Activated CD8-positive, alpha-beta T cell treated with anti-CD3 and anti-CD28 coated beads for 36 hours (primary cell): ENCODE measurements around the gene RICTOR. TPM values are rescaled to one million over a fixed set of nuclear protein-coding genes. Genes with fewer than 3 reads are reported as not detected.
"Not testable (repeated sequence)": the region's sequence is repeated elsewhere in the genome, so short reads cannot be mapped to it uniquely, and the experiment has no call there.

Experiments used
- ATAC-seq: fragments of 200-7000 bp; cut with Tn5 transposase; one replicate; pipeline ENCODE4 v1.10.0; 2021; ENCODE audit warnings: mild to moderate bottlenecking, moderate library complexity
- CTCF ChIA-PET: fragments of 350-600 bp; sonication (Branson Sonifier 250); formaldehyde crosslinking; loops from one replicate; lab custom pipeline; 2021; ENCODE audit warnings: antibody characterized with exemption; lab: Charles Lee
- POLR2A ChIA-PET: fragments of 350-600 bp; sonication (Branson Sonifier 250); formaldehyde crosslinking; loops from one replicate; lab custom pipeline; 2021; ENCODE audit warnings: antibody characterized with exemption; lab: Charles Lee
- DNase-seq: peaks from one replicate; pipeline ENCODE4 v3.0.0-alpha.2; 2020
- H3K27ac Mint-ChIP-seq: one replicate; pipeline ENCODE4 v1.8.0; 2021; ENCODE audit warnings: mild to moderate bottlenecking, mixed read lengths
- H3K27me3 Mint-ChIP-seq: one replicate; pipeline ENCODE4 v1.8.0; 2021; ENCODE audit warnings: mixed read lengths
- H3K36me3 Mint-ChIP-seq: one replicate; pipeline ENCODE4 v1.8.0; 2021; ENCODE audit warnings: low read depth, mixed read lengths
- H3K4me1 Mint-ChIP-seq: one replicate; pipeline ENCODE4 v1.8.0; 2021; ENCODE audit warnings: low read depth, mixed read lengths
- H3K4me3 Mint-ChIP-seq: one replicate; pipeline ENCODE4 v1.8.0; 2021; ENCODE audit warnings: mild to moderate bottlenecking, moderate library complexity, mixed read lengths
- H3K9me3 Mint-ChIP-seq: one replicate; pipeline ENCODE4 v1.8.0; 2021; ENCODE audit warnings: mixed read lengths
- CTCF ChIP-seq: fragments of 200-600 bp; IDR thresholded peaks from one replicate; pipeline ENCODE4 v1.8.0; 2022; ENCODE audit warnings: antibody characterized with exemption, mild to moderate bottlenecking
- intact Hi-C: fragments of 100-400 bp; cut with micrococcal nuclease; formaldehyde crosslinking; loops from one replicate; pipeline ENCODE4 v1.10.0; 2022
- total RNA-seq, 2 experiments: library from RNA; stranded (reverse); gene quantifications; one replicate each; pipeline ENCODE4 v1.2.3, GENCODE V29; 2021

Gene RICTOR
- total RNA-seq, 2 experiments from 2014 or later: 23.9 to 26.1 TPM

GRCh38 chr5:39040875-39041274 is 33.3 kb downstream of the RICTOR start:
- Mint-ChIP-seq H3K36me3 (peaks cover 19% of the 10 kb centered on the region), H3K27ac (no peak overlapping the region), H3K4me1 (peaks cover 26% of the 10 kb centered on the region), H3K9me3 (peaks cover 2% of the 10 kb centered on the region), H3K27me3 (no peaks in the 10 kb centered on the region), H3K4me3 (no peak overlapping the region)
- peak; percentile 11 for DNase-seq
- intact Hi-C loops: no loop called here
- no peak for TF ChIP-seq CTCF
- ATAC-seq: no peak
- ChIA-PET CTCF (no interaction called here), POLR2A (no interaction called here)

- DNase-seq, POLR2A ChIA-PET, H3K4me3 Mint-ChIP-seq, H3K27ac Mint-ChIP-seq, intact Hi-C loops, H3K27me3 Mint-ChIP-seq, CTCF ChIA-PET, ATAC-seq: not testable (repeated sequence)
- Mint-ChIP-seq H3K36me3 (peaks cover 32% of the 10 kb centered on the region), H3K4me1 (peaks cover 38% of the 10 kb centered on the region), H3K9me3 (peaks cover 11% of the 10 kb centered on the region)
Measured at GRCh38 chr5:39034493-39034892, 39.7 kb downstream of the RICTOR start.

GRCh38 chr5:39031041-39031440 is 43.2 kb downstream of the RICTOR start:
- Mint-ChIP-seq H3K4me3 (no peak overlapping the region), H3K36me3 (peaks cover 41% of the 10 kb centered on the region), H3K27me3 (no peaks in the 10 kb centered on the region), H3K4me1 (peaks cover 31% of the 10 kb centered on the region), H3K9me3 (peaks cover 17% of the 10 kb centered on the region), H3K27ac (no peak overlapping the region)
- ATAC-seq: no peak
- TF ChIP-seq CTCF: no peak
- ChIA-PET POLR2A (interaction anchor here (0.6 kb wide), 1 partner anchor 31 kb away, joined by 3 read pairs; no protein-coding TSS in a partner anchor), CTCF (interaction anchor here (1.4 kb wide), 1 partner anchor 10 kb away, joined by 3 read pairs; no protein-coding TSS in a partner anchor)
- intact Hi-C loops: no loop called here
- no peak for DNase-seq

- DNase-seq (no peak), ATAC-seq (no peak)
- H3K4me3 Mint-ChIP-seq: no peak overlapping the region
- H3K27ac Mint-ChIP-seq: no peak overlapping the region
- H3K4me1 Mint-ChIP-seq: peaks cover 40% of the 10 kb centered on the region
- no peaks in the 10 kb centered on the region for H3K27me3 Mint-ChIP-seq
- intact Hi-C loops: no loop called here
- H3K9me3 Mint-ChIP-seq: peaks cover 8% of the 10 kb centered on the region
- CTCF ChIA-PET: no interaction called here
- H3K36me3 Mint-ChIP-seq: peaks cover 33% of the 10 kb centered on the region
- POLR2A ChIA-PET: no interaction called here
- no peak for TF ChIP-seq CTCF
Measured at GRCh38 chr5:39025456-39025855, 48.7 kb downstream of the RICTOR start.

- no peaks in the 10 kb centered on the region for H3K27me3 Mint-ChIP-seq
- H3K9me3 Mint-ChIP-seq: peaks cover 8% of the 10 kb centered on the region
- intact Hi-C loops: no loop called here
- no peak for ATAC-seq
- ChIA-PET POLR2A (no interaction called here), CTCF (no interaction called here)
- peaks cover 40% of the 10 kb centered on the region for H3K4me1 Mint-ChIP-seq
- no peak for TF ChIP-seq CTCF
- H3K36me3 Mint-ChIP-seq: peaks cover 35% of the 10 kb centered on the region
- DNase-seq: no peak
- no peak overlapping the region for H3K4me3 Mint-ChIP-seq
- peak overlapping the region; percentile 24 for H3K27ac Mint-ChIP-seq
Measured at GRCh38 chr5:39024884-39025283, 49.3 kb downstream of the RICTOR start.
